Measurements from ENCODE around the gene IP6K3.

The IP6K3 gene

GRCh38 chr6:33708516-33709204, 38.0 kb downstream of the IP6K3 start:
- no peaks in the 10 kb centered on the region for H3K9me3 Mint-ChIP-seq
- H3K36me3 Mint-ChIP-seq (ENCODE audit: low read depth) = peaks cover 39% of the 10 kb centered on the region
- no peak for TF ChIP-seq CTCF (IDR thresholded peaks at IDR 0.05)
- H3K4me3 Mint-ChIP-seq = no peak overlapping the region
- H3K27me3 Mint-ChIP-seq (ENCODE audit: low read depth, poor library complexity) = peaks cover 18% of the 10 kb centered on the region
- no peak overlapping the region for H3K27ac Mint-ChIP-seq
- DNase-seq = no peak
- peaks cover 76% of the 10 kb centered on the region for H3K4me1 Mint-ChIP-seq

- DNase-seq = no peak
- Mint-ChIP-seq H3K27ac (no peak overlapping the region), H3K4me3 (no peak overlapping the region), H3K36me3 (ENCODE audit: low read depth) (peaks cover 39% of the 10 kb centered on the region), H3K27me3 (ENCODE audit: low read depth, poor library complexity) (peaks cover 12% of the 10 kb centered on the region), H3K9me3 (no peaks in the 10 kb centered on the region), H3K4me1 (peaks cover 80% of the 10 kb centered on the region)
- no peak for TF ChIP-seq CTCF (IDR thresholded peaks at IDR 0.05)
Measured at GRCh38 chr6:33707771-33708170, 38.9 kb downstream of the IP6K3 start.

- Mint-ChIP-seq H3K4me1 (peaks cover 85% of the 10 kb centered on the region), H3K27ac (peak overlapping the region; percentile 80), H3K4me3 (no peak overlapping the region), H3K36me3 (ENCODE audit: low read depth) (peaks cover 39% of the 10 kb centered on the region), H3K27me3 (ENCODE audit: low read depth, poor library complexity) (peaks cover 12% of the 10 kb centered on the region), H3K9me3 (no peaks in the 10 kb centered on the region)
- DNase-seq = no peak
- TF ChIP-seq CTCF (IDR thresholded peaks at IDR 0.05) = no peak
Measured at GRCh38 chr6:33705955-33706725, 40.6 kb downstream of the IP6K3 start.

GRCh38 chr6:33705268-33705885, 41.3 kb downstream of the IP6K3 start:
- Mint-ChIP-seq H3K4me1 (peaks cover 80% of the 10 kb centered on the region), H3K27me3 (ENCODE audit: low read depth, poor library complexity) (peaks cover 12% of the 10 kb centered on the region), H3K4me3 (no peak overlapping the region), H3K36me3 (ENCODE audit: low read depth) (peaks cover 36% of the 10 kb centered on the region), H3K9me3 (no peaks in the 10 kb centered on the region), H3K27ac (peak overlapping the region; percentile 83)
- DNase-seq = no peak
- no peak for TF ChIP-seq CTCF (IDR thresholded peaks at IDR 0.05)

- DNase-seq = no peak
- no peak for TF ChIP-seq CTCF (IDR thresholded peaks at IDR 0.05)
- Mint-ChIP-seq H3K4me3 (no peak overlapping the region), H3K27me3 (ENCODE audit: low read depth, poor library complexity) (peaks cover 12% of the 10 kb centered on the region), H3K27ac (no peak overlapping the region), H3K9me3 (no peaks in the 10 kb centered on the region), H3K4me1 (peaks cover 74% of the 10 kb centered on the region), H3K36me3 (ENCODE audit: low read depth) (peaks cover 27% of the 10 kb centered on the region)
Measured at GRCh38 chr6:33704215-33705066, 42.3 kb downstream of the IP6K3 start.

All from nephron progenitor cell (in vitro differentiated cells).